ENCODE data around the gene BTBD9. TPM values are rescaled to one million over a fixed set of nuclear protein-coding genes. Genes with fewer than 3 reads are reported as not detected.

BTBD9 gene
- total RNA-seq, 4 donors from 2014 or later: 15.4 to 50.0 (median 21.9) TPM

GRCh38 chr6:38522322-38522721 lies 117.4 kb downstream of the BTBD9 start:
- H3K9me3 ChIP-seq: no peaks in the 10 kb centered on the region
- H3K27me3 ChIP-seq: no peaks in the 10 kb centered on the region
- no peak overlapping the region for H3K27ac ChIP-seq
- DNase-seq (ENCODE audit: low spot score in 2 of 2): no peak
- peaks cover under 1% of the 10 kb centered on the region for H3K4me1 ChIP-seq
- no peak overlapping the region for H3K4me3 ChIP-seq
- WGBS: 68% methylated on average over 2 of the region's 2 CpGs
- TF ChIP-seq POLR2A (IDR thresholded peaks at IDR 0.05) (no peak), POLR2AphosphoS5 (IDR thresholded peaks at IDR 0.05) (no peak), CTCF (IDR thresholded peaks at IDR 0.05) (no peak), EP300 (IDR thresholded peaks at IDR 0.05) (no peak)
- no peaks in the 10 kb centered on the region for H3K36me3 ChIP-seq

DNA sequence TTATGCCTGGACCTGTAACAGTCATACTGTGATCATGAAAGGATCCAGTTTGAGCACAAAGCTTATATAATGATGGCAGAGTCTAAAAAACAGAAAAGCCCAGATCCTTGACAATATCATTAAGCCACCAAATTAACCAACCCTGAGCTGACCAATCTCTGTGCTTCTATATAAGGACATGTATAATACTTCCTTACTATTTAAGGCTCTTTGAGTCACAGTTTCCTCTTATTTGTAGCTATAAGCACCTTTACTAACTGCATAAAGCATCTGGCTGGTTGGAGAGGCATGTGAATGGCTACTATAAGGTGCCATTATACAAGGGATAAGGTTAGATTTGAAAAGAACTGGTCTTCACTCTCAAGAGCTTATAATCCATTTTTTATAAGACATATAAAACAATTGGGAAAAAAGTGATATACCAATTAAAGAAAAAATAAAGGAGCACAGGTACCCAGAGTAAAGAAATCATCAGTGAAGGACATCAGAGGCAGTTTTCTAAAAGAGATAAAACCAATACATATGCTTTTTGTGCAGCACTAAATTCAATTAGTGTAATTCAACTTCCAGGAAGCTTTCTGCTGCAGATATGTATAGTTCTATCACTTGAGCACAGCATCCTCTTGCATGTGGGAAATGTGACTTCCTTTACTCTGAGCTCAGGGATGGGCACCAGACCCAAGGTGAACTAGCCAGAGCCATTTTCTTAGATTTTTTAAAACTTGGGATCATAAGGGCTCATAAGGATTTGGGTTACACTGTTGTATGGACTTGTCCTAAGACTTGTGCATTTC lies 121.0 kb downstream of the BTBD9 start:
- Histone ChIP-seq H3K4me1 (peaks cover 3% of the 10 kb centered on the region), H3K27ac (no peak overlapping the region), H3K9me3 (no peaks in the 10 kb centered on the region), H3K27me3 (no peaks in the 10 kb centered on the region), H3K4me3 (no peak overlapping the region), H3K36me3 (no peaks in the 10 kb centered on the region)
- TF ChIP-seq EP300 (IDR thresholded peaks at IDR 0.05) (no peak), CTCF (IDR thresholded peaks at IDR 0.05) (no peak), POLR2A (IDR thresholded peaks at IDR 0.05) (no peak), POLR2AphosphoS5 (IDR thresholded peaks at IDR 0.05) (no peak)
- no peak for DNase-seq (ENCODE audit: low spot score in 2 of 2)

DNA sequence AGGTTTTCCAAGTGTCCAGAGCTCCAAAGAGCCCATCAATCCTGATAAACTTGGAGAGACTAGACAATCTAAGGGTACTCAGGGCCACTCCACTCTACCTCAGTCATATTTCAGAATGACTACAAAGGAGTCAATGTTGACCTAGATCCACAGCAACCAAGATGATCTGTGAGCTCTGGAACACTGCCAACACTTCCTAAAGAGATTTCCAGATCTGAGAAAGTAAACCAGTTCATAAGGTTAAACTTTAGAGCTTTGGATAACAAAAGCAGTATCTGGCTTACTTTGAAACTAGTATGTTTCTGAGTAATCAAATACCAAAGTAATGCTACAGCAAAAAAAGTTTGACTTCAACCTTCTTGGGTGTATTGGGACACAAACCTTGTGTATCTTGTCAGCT lies 122.7 kb downstream of the BTBD9 start:
- Histone ChIP-seq H3K36me3 (no peaks in the 10 kb centered on the region), H3K27me3 (no peaks in the 10 kb centered on the region), H3K27ac (no peak overlapping the region), H3K4me3 (no peak overlapping the region), H3K9me3 (no peaks in the 10 kb centered on the region), H3K4me1 (peaks cover 3% of the 10 kb centered on the region)
- TF ChIP-seq POLR2AphosphoS5 (IDR thresholded peaks at IDR 0.05) (no peak), POLR2A (IDR thresholded peaks at IDR 0.05) (no peak), EP300 (IDR thresholded peaks at IDR 0.05) (no peak), CTCF (IDR thresholded peaks at IDR 0.05) (no peak)
- DNase-seq (ENCODE audit: low spot score in 2 of 2): no peak

DNA sequence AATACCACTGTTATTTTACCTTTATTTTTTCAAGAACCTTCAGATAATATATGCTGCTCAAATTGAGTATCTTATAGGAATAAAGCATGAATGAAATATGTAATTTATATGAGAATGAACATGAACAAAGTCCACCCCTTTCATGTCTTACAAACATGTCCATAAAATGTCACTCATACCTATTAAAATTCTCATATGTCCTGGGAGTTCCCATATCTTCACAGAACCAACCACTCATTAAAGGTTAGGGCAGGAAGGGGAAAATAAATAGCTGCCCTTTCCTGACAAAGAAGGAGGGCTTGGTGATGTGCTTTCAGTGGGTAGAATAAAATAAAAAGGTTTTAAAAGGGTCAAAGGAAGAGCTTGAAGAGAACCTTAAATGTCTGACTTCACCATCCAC lies 125.3 kb downstream of the BTBD9 start:
- Histone ChIP-seq H3K27me3 (no peaks in the 10 kb centered on the region), H3K27ac (no peak overlapping the region)
- TF ChIP-seq POLR2AphosphoS5 (IDR thresholded peaks at IDR 0.05) (no peak), EP300 (IDR thresholded peaks at IDR 0.05) (no peak), POLR2A (IDR thresholded peaks at IDR 0.05) (no peak), CTCF (IDR thresholded peaks at IDR 0.05) (no peak)

GRCh38 chr6:38512211-38512610 lies 127.5 kb downstream of the BTBD9 start:
- WGBS: 97% methylated on average over 5 of the region's 5 CpGs
- DNase-seq (ENCODE audit: low spot score in 2 of 2): no peak

More for the DNA sequence above, 125.3 kb downstream of the BTBD9 start:
- H3K36me3 ChIP-seq: no peaks in the 10 kb centered on the region
- no peak overlapping the region for H3K4me3 ChIP-seq
- peaks cover 3% of the 10 kb centered on the region for H3K4me1 ChIP-seq
- H3K9me3 ChIP-seq: no peaks in the 10 kb centered on the region
- no peak for DNase-seq (ENCODE audit: low spot score in 2 of 2)

More at GRCh38 chr6:38512211-38512610, 127.5 kb downstream of the BTBD9 start:
- Histone ChIP-seq H3K36me3 (no peaks in the 10 kb centered on the region), H3K27me3 (no peaks in the 10 kb centered on the region), H3K4me3 (no peak overlapping the region), H3K9me3 (no peaks in the 10 kb centered on the region), H3K27ac (no peak overlapping the region), H3K4me1 (peaks cover 2% of the 10 kb centered on the region)
- TF ChIP-seq POLR2AphosphoS5 (IDR thresholded peaks at IDR 0.05) (no peak), EP300 (IDR thresholded peaks at IDR 0.05) (no peak), CTCF (IDR thresholded peaks at IDR 0.05) (no peak), POLR2A (IDR thresholded peaks at IDR 0.05) (no peak)
